Activated naive CD4-positive, alpha-beta T cell treated with anti-CD3 and anti-CD28 coated beads, Interleukin-2, amount 10 ng/mL, durations not matched to agents 7 days and 5 days (primary cell): Measurements from ENCODE around the gene TNRC6C.
A peak's percentile ranks its signal among the peaks of the same experiment; 100 is the strongest.
"Not testable (repeated sequence)": the region's sequence is repeated elsewhere in the genome, so short reads cannot be mapped to it uniquely, and the experiment has no call there.

ENCODE experiments used
- CTCF ChIA-PET: fragments of 350-600 bp; sonication (Branson Sonifier 250); formaldehyde crosslinking; loops from one replicate; lab custom pipeline; 2021; ENCODE audit warnings: antibody characterized with exemption; lab: Charles Lee
- DNase-seq: peaks from one replicate; pipeline ENCODE4 v3.0.0-alpha.2; 2020
- H3K27ac Mint-ChIP-seq: one replicate; pipeline ENCODE4 v1.8.0; 2021; ENCODE audit warnings: mild to moderate bottlenecking, moderate library complexity, mixed read lengths
- H3K27me3 Mint-ChIP-seq: one replicate; pipeline ENCODE4 v1.8.0; 2021; ENCODE audit warnings: mild to moderate bottlenecking, mixed read lengths
- H3K36me3 Mint-ChIP-seq: one replicate; pipeline ENCODE4 v1.8.0; 2021; ENCODE audit warnings: mixed read lengths
- H3K4me1 Mint-ChIP-seq: one replicate; pipeline ENCODE4 v1.8.0; 2021; ENCODE audit warnings: mixed read lengths
- H3K4me3 Mint-ChIP-seq: one replicate; pipeline ENCODE4 v1.8.0; 2021; ENCODE audit warnings: mild to moderate bottlenecking, moderate library complexity, mixed read lengths
- H3K9me3 Mint-ChIP-seq: one replicate; pipeline ENCODE4 v1.8.0; 2021; ENCODE audit warnings: mixed read lengths

TNRC6C gene

GRCh38 chr17:77962348-77962747 lies 3.8 kb downstream of the TNRC6C start:
- peaks cover 11% of the 10 kb centered on the region for H3K36me3 Mint-ChIP-seq
- CTCF ChIA-PET, result interaction anchor here (1.6 kb wide), 1 partner anchor 51 kb away, joined by 9 read pairs; no protein-coding TSS in a partner anchor
- DNase-seq, result no peak
- H3K4me3 Mint-ChIP-seq, result no peak overlapping the region
- H3K4me1 Mint-ChIP-seq, result peaks cover 54% of the 10 kb centered on the region
- H3K27me3 Mint-ChIP-seq, result peaks cover 3% of the 10 kb centered on the region
- no peaks in the 10 kb centered on the region for H3K9me3 Mint-ChIP-seq
- H3K27ac Mint-ChIP-seq, result no peak overlapping the region

- Mint-ChIP-seq H3K4me1 (peaks cover 51% of the 10 kb centered on the region), H3K27ac (peak overlapping the region; percentile 20), H3K9me3 (no peaks in the 10 kb centered on the region), H3K4me3 (no peak overlapping the region), H3K36me3 (peaks cover 11% of the 10 kb centered on the region), H3K27me3 (no peaks in the 10 kb centered on the region)
- DNase-seq, result peak; percentile 39
- CTCF ChIA-PET, result interaction anchor here (0.8 to 1.6 kb wide), 2 partner anchors 9 to 50 kb away, joined by 3 to 9 read pairs; no protein-coding TSS in a partner anchor
Observed at GRCh38 chr17:77963441-77963840, 4.9 kb downstream of the TNRC6C start.

DNA sequence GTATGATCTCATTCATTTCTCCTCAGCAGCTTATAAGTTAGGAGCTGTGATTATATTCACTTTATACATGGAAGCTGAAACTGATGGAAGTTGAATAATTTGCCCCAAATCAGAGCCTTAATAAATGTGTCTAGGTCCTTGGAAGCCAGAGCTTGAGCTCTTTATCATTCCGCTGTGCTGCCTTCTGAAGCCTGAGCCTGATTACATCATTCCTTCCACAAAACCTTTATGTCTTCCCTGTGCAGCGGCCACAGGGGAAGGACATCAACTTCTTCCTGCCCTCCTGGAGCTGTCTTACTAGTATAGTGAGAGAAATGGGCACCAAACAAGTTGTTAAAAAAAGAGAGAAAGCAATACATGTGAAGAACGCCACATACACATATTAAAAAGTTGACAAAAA lies 6.8 kb downstream of the TNRC6C start:
- Mint-ChIP-seq H3K4me3 (no peak overlapping the region), H3K27ac (no peak overlapping the region), H3K9me3 (no peaks in the 10 kb centered on the region), H3K4me1 (peaks cover 43% of the 10 kb centered on the region), H3K27me3 (no peaks in the 10 kb centered on the region), H3K36me3 (peaks cover 9% of the 10 kb centered on the region)
- no peak for DNase-seq
- CTCF ChIA-PET, result interaction anchor here (1.0 to 1.9 kb wide), 2 partner anchors 54 to 423 kb away, joined by 3 to 5 read pairs; no protein-coding TSS in a partner anchor

DNA sequence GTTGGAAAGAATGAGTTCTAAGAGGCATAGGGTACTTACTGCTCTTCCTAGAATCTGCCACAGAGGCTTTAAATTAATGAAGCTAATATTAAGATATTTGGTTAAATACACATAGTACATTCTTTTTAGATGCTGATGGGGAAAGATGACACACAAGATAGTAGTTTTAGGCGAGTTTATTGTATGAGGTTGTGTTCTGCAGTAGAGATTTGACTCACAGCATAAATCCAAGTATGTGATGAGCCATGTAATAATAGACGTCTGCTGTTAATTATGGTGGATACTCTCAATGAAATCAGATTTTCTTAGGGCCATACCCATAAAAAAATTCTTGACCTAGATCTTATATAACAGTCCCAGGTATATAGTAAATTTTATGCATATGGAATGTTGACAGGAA lies 8.0 kb downstream of the TNRC6C start:
- Mint-ChIP-seq H3K27ac (no peak overlapping the region), H3K36me3 (peaks cover 8% of the 10 kb centered on the region), H3K4me1 (peaks cover 37% of the 10 kb centered on the region), H3K27me3 (no peaks in the 10 kb centered on the region), H3K4me3 (no peak overlapping the region), H3K9me3 (no peaks in the 10 kb centered on the region)
- no peak for DNase-seq
- CTCF ChIA-PET, result interaction anchor here (1.0 to 1.9 kb wide), 2 partner anchors 53 to 424 kb away, joined by 3 to 5 read pairs; no protein-coding TSS in a partner anchor

- no peak overlapping the region for H3K27ac Mint-ChIP-seq
- no peak overlapping the region for H3K4me3 Mint-ChIP-seq
Observed at GRCh38 chr17:77968788-77969187, 10.3 kb downstream of the TNRC6C start.

GRCh38 chr17:77972271-77972670 lies 13.8 kb downstream of the TNRC6C start:
- CTCF ChIA-PET, result interaction anchor here (0.9 to 1.9 kb wide), 3 partner anchors 9 to 47 kb away, joined by 3 to 4 read pairs (median 3); no protein-coding TSS in a partner anchor
- not testable (repeated sequence) for H3K4me3 Mint-ChIP-seq, H3K27me3 Mint-ChIP-seq, H3K9me3 Mint-ChIP-seq, H3K4me1 Mint-ChIP-seq, H3K36me3 Mint-ChIP-seq, H3K27ac Mint-ChIP-seq, DNase-seq

More at GRCh38 chr17:77968788-77969187, 10.3 kb downstream of the TNRC6C start:
- CTCF ChIA-PET, result interaction anchor here (0.9 kb wide), 1 partner anchor 48 kb away, joined by 4 read pairs; no protein-coding TSS in a partner anchor
- Mint-ChIP-seq H3K4me1 (peaks cover 24% of the 10 kb centered on the region), H3K36me3 (peaks cover 9% of the 10 kb centered on the region), H3K9me3 (no peaks in the 10 kb centered on the region), H3K27me3 (no peaks in the 10 kb centered on the region)
- no peak for DNase-seq

DNA sequence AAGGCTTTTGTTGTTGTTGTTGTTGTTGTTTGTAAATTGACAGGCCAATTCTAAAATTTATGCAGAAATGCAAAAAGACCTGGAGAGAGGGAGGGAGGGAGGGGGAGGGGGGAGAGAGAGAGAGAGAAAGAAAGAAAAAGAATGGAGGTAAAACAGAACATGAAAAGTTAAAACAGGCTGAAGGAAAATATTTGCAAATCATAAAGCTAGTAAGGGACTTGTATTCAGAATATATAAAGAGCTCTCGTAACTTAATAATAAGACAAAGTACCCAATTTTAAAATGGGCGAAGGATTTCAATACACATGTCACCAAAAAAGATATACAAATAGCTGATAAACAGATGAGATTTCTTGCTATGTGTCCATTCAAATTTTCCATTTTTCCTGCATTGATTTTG lies 15.4 kb downstream of the TNRC6C start:
- H3K9me3 Mint-ChIP-seq, result no peaks in the 10 kb centered on the region
- H3K4me1 Mint-ChIP-seq, result peaks cover 8% of the 10 kb centered on the region
- DNase-seq, result no peak
- H3K4me3 Mint-ChIP-seq, result no peak overlapping the region
- no peaks in the 10 kb centered on the region for H3K27me3 Mint-ChIP-seq
- CTCF ChIA-PET, result interaction anchor here (1.1 kb wide), 1 partner anchor 15 kb away, joined by 3 read pairs; the partner anchor contains the start of gene TNRC6C
- H3K27ac Mint-ChIP-seq, result no peak overlapping the region
- peaks cover 6% of the 10 kb centered on the region for H3K36me3 Mint-ChIP-seq

DNA sequence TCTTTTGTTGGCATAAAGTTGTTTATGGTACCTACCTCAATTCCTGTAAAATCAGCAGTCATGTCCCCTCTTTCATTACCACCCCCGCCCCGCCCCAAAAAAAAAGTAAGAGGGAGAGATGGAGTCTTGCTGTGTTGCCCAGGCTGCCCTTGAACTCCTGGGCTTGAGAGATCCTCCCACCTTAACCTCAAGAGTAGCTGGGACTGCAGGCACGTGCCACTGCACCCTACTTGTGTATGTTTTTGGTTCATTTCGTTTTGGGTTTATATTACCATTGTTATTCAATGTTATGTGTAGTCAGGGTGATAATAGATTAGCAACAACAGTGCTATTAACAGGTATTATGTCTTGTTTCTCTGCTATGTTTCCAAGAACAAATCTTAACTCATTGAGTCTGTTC lies 15.9 kb downstream of the TNRC6C start:
- H3K4me1 Mint-ChIP-seq, result peaks cover 8% of the 10 kb centered on the region
- CTCF ChIA-PET, result no interaction called here

DNA sequence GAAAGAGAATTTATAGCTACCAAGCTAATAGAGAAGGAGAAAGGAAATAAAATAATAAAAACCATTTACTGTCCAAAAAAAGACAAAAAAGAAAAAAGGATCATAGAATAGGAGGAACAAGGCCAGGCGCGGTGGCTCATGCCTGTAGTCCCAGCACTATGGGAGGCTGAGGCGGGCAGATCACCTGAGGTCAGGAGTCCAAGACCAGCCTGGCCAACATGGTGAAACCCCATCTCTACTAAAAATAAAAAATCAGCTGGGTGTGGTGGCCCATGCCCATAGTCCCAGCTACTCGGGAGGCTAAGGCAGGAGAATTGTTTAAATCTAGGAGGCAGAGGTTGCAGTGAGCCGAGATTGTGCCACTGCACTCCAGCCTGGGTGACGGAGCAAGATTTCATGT lies 23.9 kb downstream of the TNRC6C start:
- H3K27ac Mint-ChIP-seq, H3K4me3 Mint-ChIP-seq, H3K9me3 Mint-ChIP-seq, CTCF ChIA-PET, H3K27me3 Mint-ChIP-seq, DNase-seq, H3K36me3 Mint-ChIP-seq, H3K4me1 Mint-ChIP-seq: not testable (repeated sequence)

More for the DNA sequence above, 15.9 kb downstream of the TNRC6C start:
- Mint-ChIP-seq H3K36me3 (peaks cover 6% of the 10 kb centered on the region), H3K4me3 (no peak overlapping the region), H3K27me3 (no peaks in the 10 kb centered on the region), H3K27ac (no peak overlapping the region), H3K9me3 (no peaks in the 10 kb centered on the region)
- no peak for DNase-seq

GRCh38 chr17:77990301-77990700 lies 31.8 kb downstream of the TNRC6C start:
- CTCF ChIA-PET, result no interaction called here
- Mint-ChIP-seq H3K27ac (no peak overlapping the region), H3K27me3 (no peaks in the 10 kb centered on the region), H3K4me3 (no peak overlapping the region), H3K4me1 (peaks cover 12% of the 10 kb centered on the region), H3K9me3 (no peaks in the 10 kb centered on the region), H3K36me3 (peaks cover 7% of the 10 kb centered on the region)
- no peak for DNase-seq

DNA sequence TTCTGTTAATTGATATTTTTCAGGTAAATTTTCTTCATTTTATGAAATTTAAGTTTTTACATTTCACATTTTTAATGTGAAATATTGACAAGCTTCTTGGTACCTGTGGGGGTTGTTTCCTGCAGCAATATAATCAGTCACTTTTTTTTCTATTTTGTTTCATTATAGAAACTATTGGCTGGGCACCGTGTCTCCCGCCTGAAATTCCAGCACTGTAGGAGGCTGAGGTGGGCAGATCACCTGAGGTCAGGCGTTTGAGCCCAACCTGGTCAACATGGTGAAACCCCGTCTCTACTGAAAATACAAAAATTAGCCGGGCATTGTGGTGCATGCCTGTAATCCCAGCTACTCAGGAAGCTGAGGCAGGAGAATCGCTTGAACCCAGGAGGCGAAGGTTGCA lies 35.2 kb downstream of the TNRC6C start:
- not testable (repeated sequence) for DNase-seq, H3K27ac Mint-ChIP-seq, H3K36me3 Mint-ChIP-seq, H3K27me3 Mint-ChIP-seq, H3K9me3 Mint-ChIP-seq, H3K4me3 Mint-ChIP-seq
- peaks cover 12% of the 10 kb centered on the region for H3K4me1 Mint-ChIP-seq
- CTCF ChIA-PET, result interaction anchor here (1.3 kb wide), 1 partner anchor 26 kb away, joined by 3 read pairs; no protein-coding TSS in a partner anchor

- Mint-ChIP-seq H3K4me3 (no peak overlapping the region), H3K36me3 (peaks cover 9% of the 10 kb centered on the region), H3K4me1 (peaks cover 14% of the 10 kb centered on the region), H3K9me3 (no peaks in the 10 kb centered on the region), H3K27me3 (no peaks in the 10 kb centered on the region), H3K27ac (no peak overlapping the region)
- CTCF ChIA-PET, result interaction anchor here (0.6 to 0.7 kb wide), 2 partner anchors 23 to 202 kb away, joined by 3 read pairs; no protein-coding TSS in a partner anchor
- DNase-seq, result no peak
Observed at GRCh38 chr17:77995146-77995852, 36.8 kb downstream of the TNRC6C start.

DNA sequence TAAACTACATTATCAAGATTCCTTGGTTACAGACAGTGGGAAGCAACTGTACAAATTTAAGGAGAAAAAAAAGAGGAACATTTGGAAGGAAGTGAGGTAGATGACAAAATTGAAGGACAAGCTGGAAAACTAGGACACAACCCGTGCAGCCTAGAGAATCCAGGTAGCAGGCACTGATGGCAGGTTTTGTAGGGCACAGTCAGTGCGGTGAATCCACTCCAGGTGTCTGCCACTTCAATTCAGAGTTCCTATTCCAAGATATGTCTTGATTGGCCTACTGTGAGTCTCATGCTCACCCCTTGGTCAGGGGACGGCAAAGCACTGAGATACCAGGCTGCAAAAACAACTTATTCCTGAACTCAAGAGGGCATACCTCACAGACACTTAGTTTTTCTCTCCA lies 37.8 kb downstream of the TNRC6C start:
- Mint-ChIP-seq H3K27me3 (no peaks in the 10 kb centered on the region), H3K36me3 (peaks cover 9% of the 10 kb centered on the region), H3K27ac (no peak overlapping the region), H3K4me3 (no peak overlapping the region), H3K9me3 (no peaks in the 10 kb centered on the region), H3K4me1 (peaks cover 11% of the 10 kb centered on the region)
- no peak for DNase-seq
- CTCF ChIA-PET, result no interaction called here

DNA sequence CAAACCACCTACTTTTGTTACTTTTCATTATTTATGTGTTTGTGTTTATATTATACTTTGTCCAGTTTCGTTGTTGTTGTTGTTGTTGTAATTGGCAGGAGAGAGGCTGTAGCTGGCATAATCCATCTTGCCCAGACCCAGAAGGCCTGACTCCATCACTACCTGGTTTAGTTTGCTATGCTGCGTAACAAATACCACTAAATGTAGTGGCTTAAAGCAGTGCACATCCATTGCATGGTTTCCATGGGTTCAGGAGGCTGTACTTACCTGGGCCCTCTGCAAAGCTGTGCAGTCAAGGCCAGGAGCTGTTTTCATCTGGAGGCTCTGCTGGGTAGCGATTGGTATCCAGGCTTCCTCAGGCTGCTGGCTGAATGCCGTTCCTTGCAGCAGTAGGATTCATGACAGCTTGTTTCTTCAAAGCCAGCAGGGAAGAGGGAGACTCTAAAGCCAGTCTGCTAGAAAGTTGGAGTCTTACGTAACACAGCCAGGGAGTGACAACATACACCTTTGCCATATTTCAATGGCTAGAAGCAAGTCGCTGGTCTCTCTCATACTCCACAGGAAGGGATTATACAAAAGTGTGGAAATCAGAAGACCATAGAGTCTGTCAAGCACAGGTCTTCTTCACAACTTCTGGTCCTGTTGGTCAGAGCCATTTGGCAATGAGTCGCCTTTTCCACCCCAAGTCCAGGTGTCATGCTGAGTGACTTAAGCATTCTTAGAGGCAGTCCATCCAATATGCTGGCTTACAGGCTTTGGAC lies 41.1 kb downstream of the TNRC6C start:
- no peak for DNase-seq
- H3K4me1 Mint-ChIP-seq, result peaks cover 9% of the 10 kb centered on the region
- H3K27ac Mint-ChIP-seq, result no peak overlapping the region
- no peak overlapping the region for H3K4me3 Mint-ChIP-seq
- H3K36me3 Mint-ChIP-seq, result peaks cover 12% of the 10 kb centered on the region
- H3K27me3 Mint-ChIP-seq, result no peaks in the 10 kb centered on the region
- CTCF ChIA-PET, result no interaction called here
- H3K9me3 Mint-ChIP-seq, result no peaks in the 10 kb centered on the region
